GM19455 (cell line): ENCODE results near the gene MICB.

Experiments used
- ATAC-seq: cut with Tn5 transposase; IDR thresholded peaks from one replicate; pipeline ENCODE4 v1.9.1; 2021; ENCODE audit not compliant: unreplicated experiment

MICB gene

DNA sequence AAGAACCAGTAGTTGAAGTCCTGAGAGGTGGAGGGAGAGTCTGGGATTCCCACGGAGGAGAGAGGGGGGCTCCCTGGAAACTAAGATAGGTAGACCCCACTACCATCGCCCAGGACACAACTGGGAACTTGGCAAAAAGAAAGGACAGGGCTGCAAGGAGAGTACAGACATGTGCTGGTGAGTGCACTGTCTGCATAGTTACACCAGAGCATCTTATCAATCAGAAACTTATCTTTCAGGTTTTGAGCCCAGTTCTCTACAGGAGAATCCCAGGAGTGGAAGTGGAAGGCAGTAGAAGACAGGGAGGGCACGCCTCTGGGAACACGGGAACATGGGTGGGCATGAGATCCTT is 61.6 kb downstream of the MICB start:
- peak; percentile 11 for ATAC-seq

DNA sequence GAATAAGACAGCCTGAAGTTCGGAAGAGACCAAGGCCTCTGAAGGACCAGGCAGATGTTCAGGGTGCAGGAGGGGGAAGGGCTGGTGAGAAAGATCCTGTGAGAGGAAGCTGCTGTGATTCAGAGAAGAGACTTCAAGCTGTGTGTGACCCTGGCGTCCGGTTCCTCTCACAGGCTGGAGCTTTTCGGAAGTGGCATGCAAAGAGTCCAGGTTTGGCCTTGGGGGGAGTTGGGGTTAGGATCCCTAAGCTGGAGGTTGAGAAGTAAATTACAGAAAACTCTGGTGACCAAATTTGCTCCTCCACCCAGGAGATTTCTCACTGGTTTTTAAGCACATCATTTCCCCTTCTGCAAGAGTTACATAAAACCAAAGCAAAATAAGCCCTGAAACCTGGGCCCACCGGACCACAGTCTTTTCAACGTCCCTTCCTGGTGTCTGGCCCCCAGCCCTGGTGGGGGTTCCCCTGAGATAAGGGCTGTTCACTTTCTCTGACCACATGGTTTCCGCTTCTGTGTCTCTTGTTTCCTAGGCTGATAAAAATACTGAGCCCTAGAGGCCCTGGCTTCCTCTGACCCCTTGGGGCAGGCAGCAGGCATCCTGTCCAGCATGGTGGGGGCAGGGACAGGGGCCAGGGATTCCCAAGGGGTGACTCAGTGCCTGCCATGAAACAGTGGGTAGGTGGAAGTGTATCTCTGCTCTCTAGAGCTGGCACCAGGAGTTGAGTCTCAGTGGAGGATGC is 62.2 kb downstream of the MICB start:
- ATAC-seq = peak; percentile 58

DNA sequence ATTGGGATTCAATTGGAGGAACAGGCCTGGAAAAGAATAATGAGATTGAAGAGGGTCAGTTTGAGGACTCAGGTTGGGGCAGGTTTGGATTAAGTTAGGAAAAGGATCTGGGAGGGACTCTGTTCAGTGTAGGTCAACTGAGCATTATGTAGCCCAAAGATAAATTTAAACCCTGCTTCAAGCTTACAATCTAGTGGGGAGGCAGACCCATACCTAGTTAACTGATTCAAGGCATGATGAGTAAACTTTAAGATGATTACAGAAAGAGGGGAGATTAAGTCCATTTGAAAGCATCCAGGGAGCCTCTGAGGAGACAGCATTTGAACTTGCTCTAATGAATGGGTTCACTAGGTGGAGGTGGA is 62.7 kb downstream of the MICB start:
- ATAC-seq = no peak
